GM18499 (cell line): Measurements from ENCODE around the gene DDA1.
"Not testable (repeated sequence)": the region's sequence is repeated elsewhere in the genome, so short reads cannot be mapped to it uniquely, and the experiment has no call there.

Experiments
- ATAC-seq: cut with Tn5 transposase; IDR thresholded peaks from one replicate; pipeline ENCODE4 v1.9.1; 2021; ENCODE audit warnings: moderate number of reproducible peaks; ENCODE audit not compliant: insufficient read depth, unreplicated experiment

DDA1 gene

GRCh38 chr19:17309198-17309964, at the start of gene DDA1:
DDA1 (plus strand) TSS chr19:17309563; CDS start chr19:17309655, 92 bp downstream.
- peak; percentile 33 for ATAC-seq

GRCh38 chr19:17259934-17260333, 49.4 kb upstream of the DDA1 start:
- no peak for ATAC-seq

GRCh38 chr19:17260842-17261325, 48.5 kb upstream of the DDA1 start:
- ATAC-seq = peak; percentile 52

GRCh38 chr19:17262557-17262956, 46.8 kb upstream of the DDA1 start:
- ATAC-seq = no peak

- ATAC-seq = no peak
These were observed 45.4 kb upstream of the DDA1 start for GRCh38 chr19:17263712-17264640.

GRCh38 chr19:17264641-17264979, 44.8 kb upstream of the DDA1 start, which contains the start of gene USHBP1:
USHBP1 (minus strand) TSS chr19:17264745; CDS start chr19:17264299, 446 bp downstream.
- no peak for ATAC-seq

GRCh38 chr19:17266026-17266425, 43.3 kb upstream of the DDA1 start:
- ATAC-seq = no peak

- no peak for ATAC-seq
These were observed 42.8 kb upstream of the DDA1 start for GRCh38 chr19:17266589-17266974.

GRCh38 chr19:17266975-17267788, 42.2 kb upstream of the DDA1 start, which contains the start of gene BABAM1:
BABAM1 (plus strand) TSS chr19:17267443; CDS start chr19:17268807, 1,364 bp downstream.
- ATAC-seq = peak; percentile 82

- no peak for ATAC-seq
These were observed 40.6 kb upstream of the DDA1 start for GRCh38 chr19:17268754-17269153.

GRCh38 chr19:17274892-17275291, 34.5 kb upstream of the DDA1 start:
- not testable (repeated sequence) for ATAC-seq

GRCh38 chr19:17275441-17276175, 33.8 kb upstream of the DDA1 start:
- ATAC-seq = no peak

GRCh38 chr19:17279436-17279835, 29.9 kb upstream of the DDA1 start:
- ATAC-seq = no peak

- ATAC-seq = no peak
These were observed 27.7 kb upstream of the DDA1 start, which contains the start of gene ANKLE1 for GRCh38 chr19:17281391-17282304. ANKLE1 (plus strand) TSS chr19:17281901; CDS start chr19:17281921, 20 bp downstream.

- ATAC-seq = no peak
These were observed 26.8 kb upstream of the DDA1 start for GRCh38 chr19:17282488-17283125.

- no peak for ATAC-seq
These were observed 25.8 kb upstream of the DDA1 start for GRCh38 chr19:17283504-17283996.

- no peak for ATAC-seq
These were observed 23.8 kb upstream of the DDA1 start for GRCh38 chr19:17285415-17286135.
